ENCODE data around the gene LGR4.

GRCh38 chr11:27381238-27381666 is 91.3 kb downstream of the LGR4 start:
- TF ChIP-seq CTCF (IDR thresholded peaks at IDR 0.05 in 4 of 5, conservative IDR thresholded peaks at IDR 0.05 in 1 of 5) = no peak
- TF ChIP-seq POLR2A (IDR thresholded peaks at IDR 0.05) = no peak
